Measurements from ENCODE around the gene ARIH1. TPM values are rescaled to one million over a fixed set of nuclear protein-coding genes. Genes with fewer than 3 reads are reported as not detected.
"Not testable (repeated sequence)": the region's sequence is repeated elsewhere in the genome, so short reads cannot be mapped to it uniquely, and the experiment has no call there.

The ARIH1 gene, protein sequence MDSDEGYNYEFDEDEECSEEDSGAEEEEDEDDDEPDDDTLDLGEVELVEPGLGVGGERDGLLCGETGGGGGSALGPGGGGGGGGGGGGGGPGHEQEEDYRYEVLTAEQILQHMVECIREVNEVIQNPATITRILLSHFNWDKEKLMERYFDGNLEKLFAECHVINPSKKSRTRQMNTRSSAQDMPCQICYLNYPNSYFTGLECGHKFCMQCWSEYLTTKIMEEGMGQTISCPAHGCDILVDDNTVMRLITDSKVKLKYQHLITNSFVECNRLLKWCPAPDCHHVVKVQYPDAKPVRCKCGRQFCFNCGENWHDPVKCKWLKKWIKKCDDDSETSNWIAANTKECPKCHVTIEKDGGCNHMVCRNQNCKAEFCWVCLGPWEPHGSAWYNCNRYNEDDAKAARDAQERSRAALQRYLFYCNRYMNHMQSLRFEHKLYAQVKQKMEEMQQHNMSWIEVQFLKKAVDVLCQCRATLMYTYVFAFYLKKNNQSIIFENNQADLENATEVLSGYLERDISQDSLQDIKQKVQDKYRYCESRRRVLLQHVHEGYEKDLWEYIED
- 136 TPM for polyA plus RNA-seq (2013, experiment 1 of 2; ENCODE audit: insufficient read length)
- 134 TPM for polyA plus RNA-seq (2013, experiment 2 of 2; ENCODE audit: insufficient read length)

DNA sequence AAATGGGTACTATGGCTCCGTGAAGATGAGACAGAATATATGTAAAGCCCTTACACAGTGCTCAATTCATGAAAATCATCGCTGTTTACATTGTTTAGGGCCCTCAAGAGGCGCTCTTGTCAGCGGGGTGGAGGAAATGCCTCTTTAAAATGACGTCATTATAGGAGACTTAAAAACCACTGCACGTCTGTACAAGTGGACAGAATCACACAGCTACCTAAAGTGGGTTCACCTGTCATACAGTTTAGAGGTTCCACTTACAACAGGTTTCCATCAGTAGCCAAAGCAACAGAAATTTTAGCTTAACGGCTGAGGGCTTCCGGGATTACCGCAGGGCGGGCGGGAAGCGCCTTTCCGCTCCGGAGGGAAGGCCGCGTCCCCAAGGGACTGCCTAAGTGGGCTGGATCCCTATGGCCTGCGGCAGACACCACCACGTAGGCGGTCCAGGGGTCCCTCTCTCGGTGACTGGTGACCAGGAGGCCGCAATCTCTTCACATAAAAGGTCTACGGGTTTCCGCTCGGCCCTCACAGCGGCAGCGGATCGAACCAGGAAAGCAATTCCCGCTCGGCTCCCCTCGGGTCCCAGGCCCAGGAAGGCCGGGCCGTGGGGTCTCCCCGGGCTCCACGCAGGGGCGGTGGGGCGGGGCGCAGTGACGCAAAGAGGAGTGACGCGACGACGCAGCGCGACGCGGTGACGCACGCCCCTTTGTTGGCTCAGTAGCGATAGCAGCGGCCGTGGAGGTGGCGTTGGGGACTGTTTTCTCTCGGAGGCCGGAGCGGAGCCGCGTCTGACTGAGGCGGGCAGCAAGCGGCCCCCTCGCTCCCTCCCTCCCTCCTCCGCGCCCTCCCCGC is at the start of gene ARIH1:
Gene ARIH1, plus strand, starts transcription at position 717 of the 852 bp plus-strand sequence. CDS start 310 bp downstream, outside the sequence.
- peak; percentile 97 for DNase-seq

DNA sequence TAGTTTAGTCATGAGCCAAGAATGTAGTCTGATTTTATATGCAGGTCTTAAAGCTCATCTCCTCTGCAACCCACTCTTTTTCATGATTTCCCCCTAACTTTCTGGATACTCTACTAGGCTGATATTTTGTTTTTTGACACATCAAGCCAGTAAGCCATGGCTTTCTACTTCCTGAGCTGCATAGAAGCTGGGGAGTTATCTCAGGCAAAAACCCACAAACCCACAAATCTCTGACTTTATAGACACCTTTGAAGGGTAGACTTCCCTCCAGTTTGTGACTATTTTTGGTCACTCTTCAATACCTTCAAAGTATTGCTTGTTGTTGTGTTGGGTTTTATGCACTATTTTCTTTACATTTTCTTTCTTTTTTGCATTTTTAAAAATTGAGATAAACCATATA is 47.4 kb upstream of the ARIH1 start:
- DNase-seq: no peak

DNA sequence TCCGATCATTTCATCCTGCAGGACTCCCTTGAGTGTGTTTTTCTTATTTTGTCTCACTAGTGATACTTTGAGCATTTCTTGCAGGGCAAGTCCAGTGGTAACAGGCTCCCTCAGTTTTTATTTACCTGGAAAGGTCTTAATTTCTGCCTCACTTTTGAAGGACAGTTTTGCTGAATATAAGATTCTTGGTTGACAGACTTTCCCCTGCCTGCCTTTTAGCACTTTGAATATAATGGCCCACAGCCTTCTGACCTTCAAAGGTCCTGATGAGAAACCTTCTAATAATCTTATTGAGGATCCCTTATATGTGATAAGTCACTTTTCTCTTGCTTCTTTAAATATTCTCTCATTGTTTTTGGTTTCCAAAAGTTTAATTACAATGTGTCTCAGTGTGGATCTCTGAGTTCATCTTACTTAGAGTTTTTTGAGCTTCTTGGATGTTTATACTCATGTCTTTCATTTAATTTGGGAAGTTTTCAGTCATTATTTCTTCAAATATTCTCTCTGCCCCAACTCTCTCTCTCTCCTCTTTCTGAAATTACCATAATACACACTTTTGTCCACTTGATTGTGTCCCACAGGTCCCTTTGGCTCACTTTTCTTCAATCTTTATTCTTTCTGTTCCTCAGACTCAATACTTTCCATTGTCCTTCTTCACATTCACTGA is 36.3 kb upstream of the ARIH1 start:
- no peak for DNase-seq

DNA sequence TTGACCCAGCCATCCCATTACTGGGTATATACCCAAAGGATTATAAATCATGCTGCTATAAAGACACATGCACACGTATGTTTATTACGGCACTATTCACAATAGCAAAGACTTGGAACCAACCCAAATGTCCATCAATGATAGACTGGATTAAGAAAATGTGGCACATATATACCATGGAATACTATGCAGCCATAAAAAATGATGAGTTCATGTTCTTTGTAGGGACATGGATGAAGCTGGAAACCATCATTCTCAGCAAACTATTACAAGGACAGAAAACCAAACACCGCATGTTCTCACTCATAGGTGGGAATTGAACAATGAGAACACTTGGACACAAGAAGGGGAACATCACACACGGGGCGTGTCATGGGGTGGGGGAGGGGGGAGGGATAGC is 31.3 kb upstream of the ARIH1 start:
- DNase-seq: not testable (repeated sequence)

DNA sequence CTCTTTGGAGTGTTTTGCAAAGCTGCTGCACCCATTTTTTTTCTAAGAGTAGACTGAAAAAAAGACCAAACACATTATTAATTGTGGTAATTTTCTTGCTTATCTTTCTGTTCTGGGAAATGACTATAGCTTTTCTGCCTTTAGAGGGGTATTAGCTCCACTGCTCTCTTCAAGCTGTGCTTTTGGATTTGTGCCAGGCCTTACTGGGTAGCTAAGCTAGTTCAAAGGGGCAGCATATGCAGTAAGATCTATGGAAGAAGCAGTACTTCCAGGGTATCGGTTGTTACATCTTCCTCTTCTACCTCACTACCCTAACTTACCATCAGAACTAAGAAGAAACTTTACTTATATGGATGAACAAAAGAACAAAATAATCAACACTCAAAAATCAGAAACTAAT is 28.7 kb upstream of the ARIH1 start:
- DNase-seq: no peak

DNA sequence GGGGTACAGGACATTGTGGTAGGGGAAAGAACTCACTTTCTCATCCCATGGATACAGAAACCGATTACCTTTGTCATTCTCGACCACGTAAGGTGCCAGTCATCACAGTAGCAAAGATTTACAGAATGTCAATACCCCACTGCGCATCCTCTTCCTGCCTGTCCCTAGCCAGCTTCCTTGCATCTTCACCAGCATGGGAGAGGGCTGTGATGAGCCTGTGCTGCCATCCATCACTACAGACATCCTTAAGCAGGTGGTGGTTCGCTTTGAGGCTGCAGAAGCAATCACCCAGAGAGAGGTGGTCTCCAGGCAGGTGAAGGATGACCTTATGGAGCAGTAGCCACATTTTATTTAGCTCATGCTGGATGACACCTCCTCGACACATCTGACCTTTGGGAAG is 23.3 kb upstream of the ARIH1 start:
- DNase-seq: no peak

DNA sequence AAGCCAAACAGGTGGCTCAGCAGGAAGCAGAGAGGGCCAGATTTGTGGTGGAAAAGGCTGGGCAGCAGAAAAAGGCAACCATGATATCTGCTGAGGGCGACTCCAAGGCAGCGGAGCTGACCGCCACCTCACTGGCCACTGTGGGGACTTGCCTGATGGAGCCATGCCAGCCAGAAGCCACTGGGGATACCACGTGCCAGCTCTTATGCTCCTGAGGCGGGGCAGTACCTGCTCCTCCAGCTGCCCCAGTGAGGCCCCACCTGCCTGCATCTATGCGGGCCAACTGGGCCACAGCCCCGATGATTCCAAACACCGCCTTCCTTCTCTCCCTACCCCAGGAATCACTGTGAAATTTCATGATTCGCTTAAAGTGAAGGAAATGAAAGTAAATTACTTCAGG is 22.9 kb upstream of the ARIH1 start:
- DNase-seq: no peak

DNA sequence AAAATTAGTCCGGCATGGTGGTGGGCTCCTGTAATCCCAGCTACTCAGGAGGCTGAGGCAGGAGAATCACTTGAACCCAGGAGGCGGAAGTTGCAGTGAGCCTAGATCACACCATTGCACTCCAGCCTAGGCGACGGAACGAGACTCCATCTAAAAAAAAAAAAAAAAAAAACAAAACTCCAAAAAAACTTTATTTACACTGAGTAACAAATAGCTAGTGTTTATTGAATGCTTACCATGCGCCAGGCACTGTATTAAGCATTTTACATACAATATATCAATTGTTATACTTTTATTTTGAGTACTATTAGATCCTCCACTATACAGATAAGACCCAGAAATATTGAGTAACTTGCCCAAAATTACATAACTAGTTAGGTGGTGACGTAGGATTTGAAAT is 17.4 kb upstream of the ARIH1 start:
- no peak for DNase-seq

DNA sequence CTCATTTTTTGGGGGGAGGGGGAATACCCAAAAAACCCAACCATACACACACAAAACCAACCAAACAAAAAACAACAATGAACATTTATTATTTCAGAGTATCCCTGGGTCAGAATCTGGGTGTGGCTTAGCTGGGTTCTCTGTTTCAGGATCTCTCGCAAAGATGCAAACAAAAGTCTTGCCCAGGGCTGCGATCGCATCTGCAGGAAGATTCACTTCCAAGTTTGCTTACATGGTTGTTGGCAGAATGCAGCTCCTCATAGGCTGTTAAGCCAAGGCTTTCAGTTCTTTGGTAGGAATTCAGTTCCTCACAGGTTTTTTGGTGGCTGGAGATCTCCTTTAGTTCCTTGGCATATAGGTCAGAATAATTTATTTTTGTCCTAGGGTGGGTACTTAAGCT is 13.7 kb upstream of the ARIH1 start:
- no peak for DNase-seq

DNA sequence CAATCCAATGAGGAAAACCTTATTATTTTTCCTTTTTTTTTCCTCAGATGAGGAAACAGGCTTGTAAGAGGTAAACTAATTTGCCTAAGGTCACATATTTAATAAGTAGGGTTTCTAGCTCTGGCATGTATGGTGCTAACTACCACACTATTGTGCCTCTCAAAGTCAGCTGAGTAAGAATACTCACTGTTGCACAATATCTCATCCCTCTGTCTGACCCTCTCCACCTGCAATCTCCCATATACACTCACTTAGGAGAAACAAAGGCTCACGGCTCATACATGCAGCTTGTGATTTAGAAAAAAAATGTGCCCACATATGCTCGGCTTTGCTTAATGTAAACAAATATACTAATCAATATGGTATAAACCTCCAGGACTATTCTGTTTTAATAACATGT is 10.4 kb upstream of the ARIH1 start:
- DNase-seq: no peak

DNA sequence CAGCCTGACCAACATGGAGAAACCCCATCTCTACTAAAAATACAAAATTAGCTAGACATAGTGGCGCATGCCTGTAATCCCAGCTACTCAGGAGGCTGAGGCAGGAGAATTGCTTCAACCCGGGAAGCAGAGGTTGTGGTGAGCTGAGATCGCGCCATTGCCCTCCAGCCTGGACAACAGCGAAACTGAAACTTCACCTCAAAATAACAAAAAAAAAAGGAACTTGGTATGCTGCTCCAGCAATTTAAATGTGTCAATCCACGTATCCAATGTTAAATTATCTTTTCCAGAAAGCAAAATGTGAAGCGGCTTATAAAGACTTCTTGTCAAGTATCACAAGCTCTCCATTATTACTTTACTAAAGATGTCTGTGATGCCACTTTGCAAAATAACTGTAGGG is 9.9 kb upstream of the ARIH1 start:
- DNase-seq: no peak

DNA sequence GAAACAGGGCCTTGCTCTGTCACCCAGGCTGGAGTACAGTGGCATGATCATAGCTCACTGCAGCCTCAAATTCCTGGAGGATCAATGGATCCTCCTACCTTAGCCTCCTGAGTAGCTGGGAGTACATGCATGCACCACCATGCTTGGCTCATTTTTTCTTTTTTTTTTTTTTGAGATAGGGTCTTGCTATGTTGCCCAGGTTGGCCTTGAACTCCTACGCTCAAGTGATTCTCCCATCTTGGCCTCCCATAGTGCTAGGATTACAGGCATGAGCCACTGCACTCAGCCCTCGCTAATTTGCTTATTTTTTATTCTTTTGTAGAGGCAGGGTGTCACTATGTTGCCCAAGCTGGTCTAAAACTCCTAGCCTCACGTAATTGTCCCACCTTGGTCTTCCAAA is 6.0 kb upstream of the ARIH1 start:
- DNase-seq: no peak

DNA sequence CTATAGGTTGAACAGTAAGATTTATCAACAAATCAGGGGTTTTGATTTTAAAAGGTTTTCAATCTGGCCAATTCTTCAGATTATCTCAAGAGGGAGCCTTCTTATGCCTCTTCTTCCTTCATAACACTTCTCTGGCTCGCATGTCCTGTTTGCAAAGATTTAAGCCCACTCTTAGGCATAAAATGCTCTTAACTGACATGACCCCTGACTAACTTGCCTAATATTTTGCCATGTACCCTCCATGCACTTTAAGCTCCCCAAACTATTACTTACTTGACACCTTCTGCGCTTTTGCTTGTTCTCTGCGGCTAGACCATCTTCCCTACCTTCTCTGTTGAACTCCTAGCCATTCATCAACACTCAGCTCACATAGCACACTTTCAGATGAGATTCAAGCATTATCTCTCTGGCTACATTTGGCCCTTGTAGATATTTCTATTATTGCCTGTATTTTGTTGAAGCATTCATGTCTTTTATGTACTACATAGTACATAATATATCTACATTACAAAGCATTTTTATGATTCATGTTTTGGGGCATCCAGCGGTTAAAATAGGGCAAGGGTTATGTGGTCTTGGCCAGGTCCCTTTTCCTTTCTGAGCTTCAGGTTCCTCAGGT is 1.0 kb upstream of the ARIH1 start:
- DNase-seq: peak; percentile 40

DNA sequence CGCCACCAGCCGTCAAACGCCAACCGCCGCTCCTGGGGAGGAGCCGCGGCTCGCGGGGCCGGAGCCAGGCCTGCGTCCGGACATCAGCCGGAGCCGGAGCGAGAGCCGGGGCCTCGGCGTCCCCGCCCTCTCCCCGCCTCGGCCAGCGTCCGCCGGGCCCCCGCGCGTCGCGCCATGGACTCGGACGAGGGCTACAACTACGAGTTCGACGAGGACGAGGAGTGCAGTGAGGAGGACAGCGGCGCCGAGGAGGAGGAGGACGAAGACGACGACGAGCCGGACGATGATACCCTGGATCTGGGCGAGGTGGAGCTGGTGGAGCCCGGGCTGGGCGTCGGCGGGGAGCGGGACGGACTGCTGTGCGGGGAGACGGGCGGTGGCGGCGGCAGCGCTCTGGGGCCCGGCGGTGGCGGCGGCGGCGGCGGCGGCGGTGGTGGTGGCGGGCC is 359 bp downstream of the ARIH1 start:
- no peak for DNase-seq

DNA sequence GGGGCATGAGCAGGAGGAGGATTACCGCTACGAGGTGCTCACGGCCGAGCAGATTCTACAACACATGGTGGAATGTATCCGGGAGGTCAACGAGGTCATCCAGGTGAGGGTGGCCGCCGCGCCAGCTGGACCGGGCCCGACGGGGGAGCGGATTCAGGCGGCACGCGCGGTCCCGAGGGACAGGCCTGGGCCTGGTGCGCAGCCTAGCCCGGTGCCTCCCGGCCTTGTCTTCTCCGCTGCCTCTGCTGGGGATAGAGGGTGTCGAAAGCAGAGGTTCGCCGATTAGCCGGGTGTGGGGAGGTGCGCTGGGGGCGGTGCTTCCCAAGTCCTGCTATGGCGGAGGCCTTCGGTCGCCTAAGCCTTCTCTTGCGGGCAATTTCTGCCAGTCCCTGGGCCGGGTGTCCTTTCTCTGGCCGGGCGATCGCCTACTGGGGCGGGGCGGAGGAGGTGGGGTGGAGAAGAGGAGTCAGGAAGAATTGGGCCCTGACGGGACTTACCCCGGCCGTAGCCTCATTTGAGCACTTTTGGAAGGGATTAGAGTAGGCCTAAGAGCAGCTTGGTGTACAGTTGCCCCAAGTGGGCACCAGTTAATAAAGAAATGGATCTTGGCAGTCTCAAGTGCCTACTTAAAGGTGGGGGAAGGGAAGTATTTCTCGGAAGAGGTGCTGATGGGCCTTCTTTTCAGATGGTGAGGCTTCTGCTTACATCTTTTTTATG is 940 bp downstream of the ARIH1 start:
- peak; percentile 73 for DNase-seq

DNA sequence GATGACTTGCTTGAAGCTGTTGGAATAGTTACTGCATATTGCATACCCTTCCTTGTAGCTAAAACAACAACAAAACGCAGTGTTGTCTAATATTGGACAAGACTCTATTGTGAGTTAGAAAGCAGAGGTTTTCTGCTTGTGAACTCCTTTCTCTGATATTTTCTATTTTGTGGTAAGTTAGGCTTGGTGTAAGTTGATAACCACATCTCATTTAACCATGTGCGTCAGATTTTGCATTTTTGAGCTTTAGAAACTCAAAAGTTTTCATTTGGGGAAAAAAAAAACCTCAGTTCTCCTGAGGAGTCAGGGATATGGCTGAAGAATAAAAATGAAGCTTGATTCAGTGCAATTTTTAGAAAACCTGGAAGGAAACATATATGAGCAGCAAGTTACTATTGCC is 1.5 kb downstream of the ARIH1 start:
- DNase-seq: no peak

DNA sequence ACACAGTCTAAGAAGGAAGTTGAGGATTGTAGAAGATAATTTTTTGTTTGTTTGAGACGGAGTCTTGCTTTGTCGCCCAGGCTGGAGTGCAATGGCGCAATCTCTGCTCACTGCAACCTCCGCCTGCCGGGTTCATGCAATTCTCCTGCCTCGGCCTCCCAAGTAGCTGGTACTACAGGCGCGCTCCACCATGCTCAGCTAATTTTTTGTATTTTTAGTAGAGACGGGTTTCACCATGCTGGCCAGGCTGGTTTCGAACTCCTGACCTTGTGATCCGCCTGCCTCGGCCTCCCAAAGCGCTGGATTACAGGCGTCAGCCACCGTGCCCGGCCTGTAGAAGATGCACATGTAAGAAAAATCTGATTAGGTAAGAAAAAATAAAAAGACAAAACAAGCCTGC is 2.2 kb downstream of the ARIH1 start:
- not testable (repeated sequence) for DNase-seq

DNA sequence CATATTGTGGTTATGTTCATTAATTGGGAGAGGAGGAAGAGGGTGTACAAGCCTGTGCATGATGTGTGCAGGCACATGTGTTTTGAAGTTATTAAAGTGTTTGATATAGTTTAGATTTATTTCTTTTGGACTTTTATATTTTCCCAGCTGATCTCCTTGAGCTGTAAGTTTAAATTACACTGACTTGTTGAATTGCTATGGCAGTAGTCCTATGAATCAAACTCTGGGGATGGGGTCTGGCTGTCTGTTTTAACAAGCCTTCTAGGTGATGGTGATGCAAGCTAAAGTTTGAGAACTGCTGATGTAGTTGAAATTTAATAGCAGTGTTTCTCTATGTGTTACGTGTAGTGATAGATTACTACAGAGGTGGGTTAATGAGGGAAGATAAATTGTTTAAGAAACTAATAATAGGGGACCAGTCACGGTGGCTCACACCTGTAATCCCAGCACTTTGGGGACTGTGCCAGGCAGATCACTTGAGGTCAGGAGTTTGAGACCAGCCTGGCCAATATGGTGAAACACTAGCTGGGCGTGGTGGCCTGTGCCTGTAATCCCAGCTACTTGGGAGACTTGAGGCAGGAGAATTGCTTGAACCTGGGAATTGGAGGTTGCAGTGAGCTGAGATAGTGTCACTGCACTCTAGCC is 7.0 kb downstream of the ARIH1 start:
- no peak for DNase-seq

DNA sequence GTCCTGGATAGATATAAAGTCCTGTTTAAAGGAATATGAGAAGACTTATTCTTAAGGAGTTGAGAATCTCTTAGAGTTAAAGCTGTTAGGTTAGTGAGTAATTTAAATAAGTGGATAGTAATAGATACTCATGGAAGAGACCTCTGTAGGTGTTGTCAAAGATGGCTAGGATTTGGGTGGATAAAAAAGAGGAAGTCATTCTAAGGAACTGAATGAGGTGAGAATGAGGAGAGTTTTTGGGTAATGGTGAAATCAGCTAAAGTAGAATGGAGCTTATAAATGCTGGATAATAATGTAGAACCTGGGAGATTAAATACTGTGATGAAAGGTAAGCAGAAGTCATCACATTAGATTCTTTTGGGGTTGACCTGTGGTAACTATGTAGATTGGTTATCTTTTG is 8.1 kb downstream of the ARIH1 start:
- no peak for DNase-seq

DNA sequence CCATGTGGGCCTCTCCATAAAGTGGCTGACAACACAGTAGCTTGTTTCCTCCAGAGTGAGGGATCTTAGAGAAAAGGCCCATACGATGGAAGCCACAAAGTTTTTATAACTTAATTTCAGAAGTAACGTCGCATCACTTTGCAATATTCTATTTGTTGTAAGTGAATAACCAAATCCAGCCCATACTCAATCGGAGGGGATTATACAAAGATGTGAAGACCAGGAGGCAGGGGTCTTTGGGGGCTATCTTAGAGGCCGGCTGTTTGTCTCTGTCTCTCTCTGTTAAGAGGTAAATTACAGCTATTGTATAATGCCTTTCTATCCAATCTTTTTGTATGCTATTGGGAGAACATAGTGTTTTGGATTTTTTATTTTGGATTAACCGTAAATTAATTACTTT is 9.1 kb downstream of the ARIH1 start:
- no peak for DNase-seq

DNA sequence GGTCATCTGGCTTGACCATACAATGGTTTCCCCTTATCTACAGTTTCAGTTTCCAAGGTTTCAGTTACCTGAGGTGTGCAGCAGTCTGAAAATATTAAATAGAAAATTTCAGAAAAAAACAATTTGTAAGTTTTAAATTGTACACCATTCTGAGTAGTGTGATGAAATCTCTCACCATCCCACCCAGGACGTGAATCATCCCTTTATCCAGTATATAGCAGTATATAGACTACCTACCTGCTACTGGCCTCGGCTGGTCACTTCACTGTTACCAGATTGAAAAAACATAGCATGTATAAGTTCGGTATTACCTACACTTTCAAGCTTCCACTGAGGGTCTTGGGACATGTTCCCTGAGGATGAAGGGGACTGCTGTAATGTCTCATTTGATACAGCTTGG is 12.0 kb downstream of the ARIH1 start:
- no peak for DNase-seq

Data from fibroblast of skin of scalp (primary cell).